GM21528 (cell line): ENCODE data around the gene RAB6B.

Experiments
- ATAC-seq: cut with Tn5 transposase; IDR thresholded peaks from one replicate; pipeline ENCODE4 v1.9.1; 2021; ENCODE audit warnings: mild to moderate bottlenecking, moderate library complexity; ENCODE audit not compliant: unreplicated experiment, low FRiP score

The RAB6B gene

GRCh38 chr3:133895208-133896001 lies at the start of gene RAB6B:
TSS of gene RAB6B (minus strand) at chr3:133895882. CDS start at chr3:133895466, 416 bp downstream.
- no peak for ATAC-seq

- no peak for ATAC-seq
These were observed 49.1 kb upstream of the RAB6B start for GRCh38 chr3:133944641-133945380.

- no peak for ATAC-seq
These were observed 48.5 kb upstream of the RAB6B start for GRCh38 chr3:133944181-133944580.

GRCh38 chr3:133943639-133944141 lies 48.0 kb upstream of the RAB6B start:
- no peak for ATAC-seq

- ATAC-seq, result no peak
These were observed 47.4 kb upstream of the RAB6B start for GRCh38 chr3:133943031-133943535.

- ATAC-seq, result no peak
These were observed 45.7 kb upstream of the RAB6B start for GRCh38 chr3:133941415-133941821.

- no peak for ATAC-seq
These were observed 44.9 kb upstream of the RAB6B start for GRCh38 chr3:133940536-133940935.

GRCh38 chr3:133939463-133939835 lies 43.8 kb upstream of the RAB6B start:
- ATAC-seq, result no peak

- no peak for ATAC-seq
These were observed 43.2 kb upstream of the RAB6B start for GRCh38 chr3:133938770-133939462.

- no peak for ATAC-seq
These were observed 42.3 kb upstream of the RAB6B start for GRCh38 chr3:133937756-133938601.

- no peak for ATAC-seq
These were observed 41.5 kb upstream of the RAB6B start for GRCh38 chr3:133937061-133937686.

- ATAC-seq, result no peak
These were observed 40.4 kb upstream of the RAB6B start for GRCh38 chr3:133935843-133936769.

GRCh38 chr3:133934996-133935842 lies 39.5 kb upstream of the RAB6B start:
- ATAC-seq, result no peak

- ATAC-seq, result no peak
These were observed 38.6 kb upstream of the RAB6B start for GRCh38 chr3:133934073-133934970.

- ATAC-seq, result no peak
These were observed 37.7 kb upstream of the RAB6B start for GRCh38 chr3:133933097-133934024.
